GM21786 (cell line): ENCODE data around the gene PIGK.

Source experiments
- ATAC-seq: cut with Tn5 transposase; IDR thresholded peaks from one replicate; pipeline ENCODE4 v1.9.1; 2021; ENCODE audit not compliant: unreplicated experiment

Gene PIGK

GRCh38 chr1:77100875-77101274 lies 118.4 kb downstream of the PIGK start:
- ATAC-seq, result no peak

DNA sequence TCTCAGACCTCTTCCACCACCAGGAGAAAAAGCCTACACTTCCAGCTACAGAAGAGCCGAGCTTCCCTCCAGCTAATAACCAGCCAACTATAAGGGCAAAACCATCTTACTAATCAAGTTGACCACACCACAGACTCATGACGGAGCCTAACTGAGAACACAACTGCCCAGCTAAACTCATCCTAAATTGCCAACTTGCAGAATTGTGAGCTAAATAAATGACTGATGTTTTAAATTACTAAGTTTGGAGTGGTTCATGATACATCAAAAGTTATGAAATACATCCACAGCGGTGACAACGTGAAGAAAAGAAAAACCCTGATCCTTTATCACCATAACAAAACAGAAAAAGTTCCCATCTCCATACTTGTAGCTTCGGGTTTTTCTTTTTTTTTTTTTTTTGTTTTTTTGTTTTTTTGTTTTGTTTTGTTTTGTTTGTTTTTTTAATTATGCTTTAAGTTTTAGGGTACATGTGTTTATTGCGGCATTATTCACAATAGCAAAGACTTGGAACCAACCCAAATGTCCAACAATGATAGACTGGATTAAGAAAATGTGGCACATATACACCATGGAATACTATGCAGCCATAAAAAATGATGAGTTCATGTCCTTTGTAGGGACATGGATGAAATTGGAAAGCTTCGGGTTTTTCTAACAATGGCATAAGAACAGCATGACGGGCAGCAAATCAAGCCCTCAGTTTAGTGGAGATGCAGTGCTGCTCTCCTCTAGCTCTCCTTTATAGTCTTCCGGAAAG lies 122.6 kb downstream of the PIGK start:
- ATAC-seq, result no peak

DNA sequence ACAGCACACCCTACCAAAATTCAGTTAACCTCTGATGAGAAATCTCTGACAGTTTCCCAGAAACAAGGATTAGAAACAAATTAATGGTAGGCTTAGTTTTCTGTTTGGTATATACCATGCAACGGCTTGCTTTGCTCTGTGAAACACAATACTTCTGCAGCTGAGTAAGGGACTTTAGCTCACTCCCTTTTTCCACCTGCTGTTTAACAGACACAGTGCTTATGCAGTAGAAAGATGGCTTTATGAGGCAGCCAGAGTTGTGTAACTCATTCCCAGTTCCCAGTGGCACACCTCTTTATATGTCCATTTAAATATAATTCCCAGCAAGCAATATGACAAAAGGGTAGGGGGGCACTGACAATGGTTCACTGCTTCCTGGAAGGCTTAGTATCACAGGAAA lies 124.0 kb downstream of the PIGK start:
- ATAC-seq, result no peak

DNA sequence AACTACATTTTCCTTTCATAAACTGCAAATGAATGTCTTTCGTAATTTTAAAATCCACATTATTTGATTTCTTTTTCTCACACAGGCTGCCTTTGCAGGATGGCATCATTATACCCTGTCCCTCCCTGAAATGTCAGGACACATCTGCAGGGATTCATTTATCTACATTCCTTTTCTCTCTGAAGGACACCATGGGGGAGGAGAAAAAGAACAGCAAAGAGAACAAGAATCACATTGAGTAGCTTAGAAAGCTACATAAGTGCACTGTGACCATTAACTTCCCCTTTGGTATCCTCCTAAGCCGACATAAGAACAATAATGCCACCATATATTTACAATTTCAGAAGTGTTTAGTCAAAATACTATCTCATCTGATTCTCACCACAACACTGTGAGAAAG lies 129.5 kb downstream of the PIGK start:
- ATAC-seq, result no peak

GRCh38 chr1:77085109-77085508 lies 134.1 kb downstream of the PIGK start:
- no peak for ATAC-seq

DNA sequence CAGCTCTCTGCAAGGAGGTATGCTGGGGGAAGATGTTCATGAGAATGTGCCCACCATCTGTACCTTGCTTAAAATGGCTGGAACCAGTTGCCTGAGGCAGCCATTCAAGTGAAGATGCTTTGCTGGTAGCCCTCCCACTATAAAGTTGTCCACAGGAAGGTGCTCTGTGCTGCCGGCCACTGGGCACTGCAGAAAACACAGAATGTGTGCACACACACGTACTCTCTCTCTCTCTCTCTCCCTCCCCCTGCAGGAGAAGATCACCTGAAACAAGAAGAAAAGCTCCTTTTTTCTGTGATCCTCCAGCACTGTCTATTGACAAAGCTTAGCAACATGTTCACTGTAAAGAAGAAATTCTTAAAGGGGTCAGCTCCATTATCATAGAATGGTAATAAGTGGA lies 134.8 kb downstream of the PIGK start:
- ATAC-seq, result no peak

DNA sequence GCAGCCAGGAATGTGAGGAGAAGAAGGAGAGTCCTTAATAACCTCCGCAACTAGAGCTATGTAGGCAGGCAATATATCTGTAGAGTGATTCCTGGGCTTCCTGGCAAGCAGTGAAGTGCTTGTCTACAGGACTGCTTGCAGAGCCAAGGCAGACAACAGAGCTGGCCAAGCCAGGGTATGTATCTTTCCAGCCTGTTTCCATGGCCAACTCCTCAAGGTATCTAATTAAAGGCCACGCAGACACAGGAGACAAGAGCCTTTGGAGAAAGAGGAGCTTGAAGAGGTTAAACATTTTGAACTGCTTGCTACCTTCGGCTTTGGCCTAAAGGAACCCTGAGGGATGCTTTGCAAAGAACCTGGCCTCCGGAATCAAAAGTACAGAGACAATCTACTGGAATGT lies 137.4 kb downstream of the PIGK start:
- no peak for ATAC-seq

GRCh38 chr1:77076759-77077158 lies 142.5 kb downstream of the PIGK start:
- no peak for ATAC-seq

- no peak for ATAC-seq
These were observed 151.2 kb downstream of the PIGK start for GRCh38 chr1:77068013-77068412.

- ATAC-seq, result no peak
These were observed 153.4 kb downstream of the PIGK start for GRCh38 chr1:77065693-77066342.

- ATAC-seq, result no peak
These were observed 155.0 kb downstream of the PIGK start for GRCh38 chr1:77064246-77064645.

- no peak for ATAC-seq
These were observed 156.1 kb downstream of the PIGK start for GRCh38 chr1:77063118-77063517.

DNA sequence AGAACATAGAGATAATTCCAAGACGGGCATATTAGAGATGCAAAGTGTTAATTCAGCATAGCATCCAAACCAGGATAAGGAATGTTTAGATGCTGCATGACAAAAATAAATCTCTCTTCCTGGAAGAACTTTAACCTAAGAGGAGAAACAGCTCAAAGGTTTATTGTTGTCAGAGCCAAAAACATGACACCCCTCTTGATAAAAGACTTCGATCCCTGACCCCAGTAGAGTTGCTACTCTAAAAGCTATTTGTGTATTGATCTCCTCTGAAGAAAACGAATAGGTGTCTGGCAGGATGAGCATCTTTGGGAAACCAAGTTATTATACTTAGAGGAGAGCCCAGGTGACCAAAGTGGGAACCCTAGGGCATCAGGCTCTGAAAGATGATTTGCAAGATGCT lies 158.1 kb downstream of the PIGK start:
- no peak for ATAC-seq

DNA sequence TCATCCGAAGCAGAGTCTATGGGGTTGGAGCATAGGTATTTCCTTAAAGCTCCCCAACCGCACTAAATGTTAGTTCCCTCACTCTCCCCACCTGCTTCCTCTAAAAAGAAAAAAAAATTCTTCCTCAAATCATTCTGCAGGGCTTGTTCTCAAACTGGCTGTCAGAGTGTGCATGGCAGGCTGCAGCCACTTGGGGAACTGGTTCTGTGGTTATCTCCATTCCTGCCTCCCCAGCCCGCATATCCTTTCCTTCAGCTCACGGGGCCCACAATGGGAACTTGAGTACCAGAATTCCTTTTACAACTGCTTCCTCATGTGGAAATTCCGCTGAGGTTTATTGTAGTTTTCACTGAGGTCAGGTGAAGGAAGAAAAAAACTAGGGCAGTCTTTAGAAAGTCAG lies 159.2 kb downstream of the PIGK start:
- ATAC-seq, result no peak

- ATAC-seq, result no peak
These were observed 161.1 kb downstream of the PIGK start for GRCh38 chr1:77057994-77058585.

GRCh38 chr1:77056525-77056924 lies 162.7 kb downstream of the PIGK start:
- ATAC-seq, result no peak

GRCh38 chr1:77051425-77051824 lies 167.8 kb downstream of the PIGK start:
- ATAC-seq, result no peak

- ATAC-seq, result no peak
These were observed 170.6 kb downstream of the PIGK start for GRCh38 chr1:77048615-77049005.

- no peak for ATAC-seq
These were observed 171.1 kb downstream of the PIGK start for GRCh38 chr1:77047978-77048614.

DNA sequence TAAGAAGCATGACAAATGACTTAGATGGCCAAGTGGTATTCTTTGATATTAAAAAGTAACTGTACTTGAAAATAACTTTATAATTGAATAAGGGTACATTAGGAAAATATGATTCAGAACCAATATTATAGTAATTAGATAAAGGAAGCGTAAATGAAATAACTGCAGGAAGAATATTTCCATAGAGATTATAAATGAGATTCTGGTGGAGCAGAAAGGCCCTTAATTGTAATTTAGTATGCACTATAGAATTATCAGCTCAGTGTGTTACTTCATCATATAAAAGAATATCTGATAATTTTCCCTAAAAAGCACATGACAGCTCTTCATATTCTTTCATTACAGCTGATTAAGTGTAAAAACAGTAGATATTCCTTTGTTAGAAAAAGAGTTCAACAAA lies 171.7 kb downstream of the PIGK start:
- ATAC-seq, result no peak

DNA sequence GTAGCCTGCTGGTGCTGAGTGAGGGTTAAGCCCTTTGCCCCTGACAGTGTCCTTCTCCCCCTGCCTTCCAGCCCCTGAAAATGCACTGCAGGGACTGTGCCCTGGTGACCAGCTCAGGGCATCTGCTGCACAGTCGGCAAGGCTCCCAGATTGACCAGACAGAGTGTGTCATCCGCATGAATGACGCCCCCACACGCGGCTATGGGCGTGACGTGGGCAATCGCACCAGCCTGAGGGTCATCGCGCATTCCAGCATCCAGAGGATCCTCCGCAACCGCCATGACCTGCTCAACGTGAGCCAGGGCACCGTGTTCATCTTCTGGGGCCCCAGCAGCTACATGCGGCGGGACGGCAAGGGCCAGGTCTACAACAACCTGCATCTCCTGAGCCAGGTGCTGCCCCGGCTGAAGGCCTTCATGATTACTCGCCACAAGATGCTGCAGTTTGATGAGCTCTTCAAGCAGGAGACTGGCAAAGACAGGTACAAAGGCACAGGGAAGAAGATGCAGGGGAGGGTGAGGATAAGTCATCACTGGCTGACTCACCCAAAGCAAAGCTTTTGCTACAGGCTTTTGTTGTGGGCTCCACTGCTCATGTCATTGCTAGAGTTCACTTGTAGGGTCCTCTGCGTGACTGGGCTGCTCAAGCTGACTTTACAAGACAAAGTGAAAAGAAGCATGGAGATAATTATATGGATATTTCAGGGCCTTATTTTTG lies 174.9 kb downstream of the PIGK start:
- ATAC-seq, result no peak
